ENCODE measurements around the gene PLS1. TPM values are rescaled to one million over a fixed set of nuclear protein-coding genes. Genes with fewer than 3 reads are reported as not detected.
"Not testable (repeated sequence)": the region's sequence is repeated elsewhere in the genome, so short reads cannot be mapped to it uniquely, and the experiment has no call there.

PLS1 gene
- total and polyA plus RNA-seq, 2 experiments from 2014 or later, result 3.4 to 5.0 TPM

- Histone ChIP-seq H3K4me3 (no peak overlapping the region), H3K36me3 (no peaks in the 10 kb centered on the region), H3K27ac (no peak overlapping the region), H3K27me3 (peaks cover 3% of the 10 kb centered on the region), H3K9me3 (ENCODE audit: low read depth) (no peaks in the 10 kb centered on the region), H3K4me1 (ENCODE audit: low read depth) (no peaks in the 10 kb centered on the region)
- no peak for DNase-seq (ENCODE audit: low read depth in 1 of 2, low spot score in 1 of 2)
- TF ChIP-seq CTCF (IDR thresholded peaks at IDR 0.05; ENCODE audit: low read depth, low read length), result no peak
Measured at GRCh38 chr3:142601713-142602112, 5.5 kb downstream of the PLS1 start.

- no peak for TF ChIP-seq CTCF (IDR thresholded peaks at IDR 0.05; ENCODE audit: low read depth, low read length)
- Histone ChIP-seq H3K27ac (no peak overlapping the region), H3K4me1 (ENCODE audit: low read depth) (no peaks in the 10 kb centered on the region), H3K9me3 (ENCODE audit: low read depth) (no peaks in the 10 kb centered on the region), H3K36me3 (no peaks in the 10 kb centered on the region), H3K27me3 (no peaks in the 10 kb centered on the region), H3K4me3 (no peak overlapping the region)
- no peak for DNase-seq (ENCODE audit: low read depth in 1 of 2, low spot score in 1 of 2)
Measured at GRCh38 chr3:142602619-142603385, 6.6 kb downstream of the PLS1 start.

- not testable (repeated sequence) for H3K36me3 ChIP-seq; H3K27me3 ChIP-seq; DNase-seq (ENCODE audit: low read depth in 1 of 2, low spot score in 1 of 2); H3K4me3 ChIP-seq; H3K9me3 ChIP-seq (ENCODE audit: low read depth); H3K4me1 ChIP-seq (ENCODE audit: low read depth); H3K27ac ChIP-seq
Measured at GRCh38 chr3:142603386-142603705, 7.2 kb downstream of the PLS1 start.

- Histone ChIP-seq H3K4me3 (no peak overlapping the region), H3K27me3 (no peaks in the 10 kb centered on the region), H3K27ac (no peak overlapping the region), H3K9me3 (ENCODE audit: low read depth) (no peaks in the 10 kb centered on the region), H3K36me3 (no peaks in the 10 kb centered on the region), H3K4me1 (ENCODE audit: low read depth) (no peaks in the 10 kb centered on the region)
- no peak for TF ChIP-seq CTCF (IDR thresholded peaks at IDR 0.05; ENCODE audit: low read depth, low read length)
- DNase-seq (ENCODE audit: low read depth in 1 of 2, low spot score in 1 of 2), result no peak
Measured at GRCh38 chr3:142604940-142605339, 8.7 kb downstream of the PLS1 start.

GRCh38 chr3:142608631-142609030 is 12.4 kb downstream of the PLS1 start:
- Histone ChIP-seq H3K4me3 (no peak overlapping the region), H3K4me1 (ENCODE audit: low read depth) (no peaks in the 10 kb centered on the region), H3K27me3 (no peaks in the 10 kb centered on the region), H3K36me3 (no peaks in the 10 kb centered on the region), H3K9me3 (ENCODE audit: low read depth) (no peaks in the 10 kb centered on the region), H3K27ac (no peak overlapping the region)
- no peak for TF ChIP-seq CTCF (IDR thresholded peaks at IDR 0.05; ENCODE audit: low read depth, low read length)
- DNase-seq (ENCODE audit: low read depth in 1 of 2, low spot score in 1 of 2), result no peak

GRCh38 chr3:142609136-142609535 is 12.9 kb downstream of the PLS1 start:
- TF ChIP-seq CTCF (IDR thresholded peaks at IDR 0.05; ENCODE audit: low read depth, low read length), result no peak
- Histone ChIP-seq H3K4me1 (ENCODE audit: low read depth) (no peaks in the 10 kb centered on the region), H3K4me3 (no peak overlapping the region), H3K9me3 (ENCODE audit: low read depth) (no peaks in the 10 kb centered on the region), H3K27me3 (no peaks in the 10 kb centered on the region), H3K36me3 (no peaks in the 10 kb centered on the region), H3K27ac (no peak overlapping the region)
- DNase-seq (ENCODE audit: low read depth in 1 of 2, low spot score in 1 of 2), result no peak

Measured in cardiac muscle cell (in vitro differentiated cells and primary cell).